ENCODE measurements around the gene GOLGA8N. TPM values are rescaled to one million over a fixed set of nuclear protein-coding genes. Genes with fewer than 3 reads are reported as not detected.

The GOLGA8N gene
- polyA plus RNA-seq, 2 of the 4 experiments (the other 2 are of a cell fraction) = 3.0 to 3.1 TPM

Small RNA genes lying within 50 kb of the gene (small RNA-seq; reads per million reads assigned to genes)
- gene RN7SL286P = 0 reads per million in 6 experiments

Other genes with a start within 250 kb of the GOLGA8N start
- gene GOLGA8K, start 190.2 kb upstream of the GOLGA8N start, polyA plus RNA-seq (2011; rRNA removed) = 0.77 and 0.83 TPM in 2 replicates
- gene GOLGA8K, start 190.2 kb upstream of the GOLGA8N start, polyA plus RNA-seq (2017; fragmentation: RNase III; extraction: RNeasy Plus Mini Kit Qiagen cat#74134 plus additional on column Dnase treatment) = 0.43 to 0.87 TPM (median 0.75 TPM) in 3 replicates
- 1.0 TPM in 2 replicates for gene GOLGA8O, start 137.8 kb upstream of the GOLGA8N start, polyA plus RNA-seq (2011; rRNA removed)
- 0.28 to 0.51 TPM (median 0.39 TPM) in 3 replicates for gene GOLGA8O, start 137.8 kb upstream of the GOLGA8N start, polyA plus RNA-seq (2017; fragmentation: RNase III; extraction: RNeasy Plus Mini Kit Qiagen cat#74134 plus additional on column Dnase treatment)
- gene ARHGAP11A, start 22.0 kb downstream of the GOLGA8N start, polyA plus RNA-seq (2011; rRNA removed) = 39.3 and 41.4 TPM in 2 replicates
- gene ARHGAP11A, start 22.0 kb downstream of the GOLGA8N start, polyA plus RNA-seq (2017; fragmentation: RNase III; extraction: RNeasy Plus Mini Kit Qiagen cat#74134 plus additional on column Dnase treatment) = 90.9 to 121 TPM (median 121 TPM) in 3 replicates
- gene SCG5, start 48.3 kb downstream of the GOLGA8N start, polyA plus RNA-seq (2011; rRNA removed) = 9.4 and 10.5 TPM in 2 replicates
- gene SCG5, start 48.3 kb downstream of the GOLGA8N start, polyA plus RNA-seq (2017; fragmentation: RNase III; extraction: RNeasy Plus Mini Kit Qiagen cat#74134 plus additional on column Dnase treatment) = 0.72 to 1.7 TPM (median 1.4 TPM) in 3 replicates
- gene GREM1, start 124.5 kb downstream of the GOLGA8N start, polyA plus RNA-seq (2011; rRNA removed) = 10.5 and 11.0 TPM in 2 replicates
- 3.4 to 4.4 TPM (median 3.5 TPM) in 3 replicates for gene GREM1, start 124.5 kb downstream of the GOLGA8N start, polyA plus RNA-seq (2017; fragmentation: RNase III; extraction: RNeasy Plus Mini Kit Qiagen cat#74134 plus additional on column Dnase treatment)

Measured in A549 (cell line).